ENCODE results near the gene CEP70.

CEP70 gene

GRCh38 chr3:138472141-138472825 is 121.8 kb downstream of the CEP70 start:
- no peak for DNase-seq (ENCODE audit: low read depth in 2 of 2, low spot score in 1 of 2)

- no peak for DNase-seq (ENCODE audit: low read depth in 2 of 2, low spot score in 1 of 2)
These were observed 122.6 kb downstream of the CEP70 start for GRCh38 chr3:138471481-138471880.

- no peak for DNase-seq (ENCODE audit: low read depth in 2 of 2, low spot score in 1 of 2)
These were observed 123.4 kb downstream of the CEP70 start for GRCh38 chr3:138470687-138471086.

GRCh38 chr3:138469874-138470273 is 124.2 kb downstream of the CEP70 start:
- DNase-seq (ENCODE audit: low read depth in 2 of 2, low spot score in 1 of 2) = no peak

GRCh38 chr3:138468886-138469285 is 125.2 kb downstream of the CEP70 start:
- DNase-seq (ENCODE audit: low read depth in 2 of 2, low spot score in 1 of 2) = no peak

GRCh38 chr3:138468451-138468850 is 125.6 kb downstream of the CEP70 start:
- no peak for DNase-seq (ENCODE audit: low read depth in 2 of 2, low spot score in 1 of 2)

- no peak for DNase-seq (ENCODE audit: low read depth in 2 of 2, low spot score in 1 of 2)
These were observed 126.1 kb downstream of the CEP70 start for GRCh38 chr3:138467931-138468330.

- DNase-seq (ENCODE audit: low read depth in 2 of 2, low spot score in 1 of 2) = no peak
These were observed 128.1 kb downstream of the CEP70 start for GRCh38 chr3:138465925-138466324.

GRCh38 chr3:138465451-138465850 is 128.6 kb downstream of the CEP70 start:
- no peak for DNase-seq (ENCODE audit: low read depth in 2 of 2, low spot score in 1 of 2)

GRCh38 chr3:138464491-138464860 is 129.6 kb downstream of the CEP70 start:
- DNase-seq (ENCODE audit: low read depth in 2 of 2, low spot score in 1 of 2) = no peak

GRCh38 chr3:138463724-138464490 is 130.2 kb downstream of the CEP70 start:
- no peak for DNase-seq (ENCODE audit: low read depth in 2 of 2, low spot score in 1 of 2)

- DNase-seq (ENCODE audit: low read depth in 2 of 2, low spot score in 1 of 2) = no peak
These were observed 132.2 kb downstream of the CEP70 start for GRCh38 chr3:138461896-138462295.

- no peak for DNase-seq (ENCODE audit: low read depth in 2 of 2, low spot score in 1 of 2)
These were observed 132.8 kb downstream of the CEP70 start for GRCh38 chr3:138461246-138461645.

GRCh38 chr3:138460536-138461205 is 133.4 kb downstream of the CEP70 start:
- no peak for DNase-seq (ENCODE audit: low read depth in 2 of 2, low spot score in 1 of 2)

GRCh38 chr3:138459619-138460535 is 134.2 kb downstream of the CEP70 start:
- DNase-seq (ENCODE audit: low read depth in 2 of 2, low spot score in 1 of 2) = no peak

GRCh38 chr3:138458774-138459499 is 135.1 kb downstream of the CEP70 start:
- DNase-seq (ENCODE audit: low read depth in 2 of 2, low spot score in 1 of 2) = no peak

- DNase-seq (ENCODE audit: low read depth in 2 of 2, low spot score in 1 of 2) = no peak
These were observed 136.0 kb downstream of the CEP70 start for GRCh38 chr3:138457863-138458735.

- no peak for DNase-seq (ENCODE audit: low read depth in 2 of 2, low spot score in 1 of 2)
These were observed 136.8 kb downstream of the CEP70 start for GRCh38 chr3:138456961-138457862.

Measured in stimulated activated CD8-positive, alpha-beta memory T cell treated with anti-CD3 and anti-CD28 coated beads, Interleukin-4, amount 100 ng/mL, for 4 hours (primary cell).